GM19438 (cell line): ENCODE measurements around the gene C19orf38.

Experiments used
- ATAC-seq: cut with Tn5 transposase; IDR thresholded peaks from one replicate; pipeline ENCODE4 v1.9.1; 2021; ENCODE audit warnings: low read depth; ENCODE audit not compliant: unreplicated experiment

C19orf38 gene

GRCh38 chr19:10848230-10848856, at the start of gene C19orf38:
Gene C19orf38 (plus strand): TSS chr19:10848415. CDS start chr19:10848509, 94 bp downstream.
- no peak for ATAC-seq

- ATAC-seq: no peak
Measured at GRCh38 chr19:10800488-10800887, 47.7 kb upstream of the C19orf38 start.

- no peak for ATAC-seq
Measured at GRCh38 chr19:10802479-10802878, 45.7 kb upstream of the C19orf38 start.

GRCh38 chr19:10803252-10803651, 45.0 kb upstream of the C19orf38 start:
- no peak for ATAC-seq

GRCh38 chr19:10805065-10805757, 43.0 kb upstream of the C19orf38 start:
- no peak for ATAC-seq

- no peak for ATAC-seq
Measured at GRCh38 chr19:10805758-10806247, 42.4 kb upstream of the C19orf38 start.

- ATAC-seq: no peak
Measured at GRCh38 chr19:10808937-10809649, 39.1 kb upstream of the C19orf38 start.

- no peak for ATAC-seq
Measured at GRCh38 chr19:10809651-10810285, 38.4 kb upstream of the C19orf38 start.

- ATAC-seq: no peak
Measured at GRCh38 chr19:10811391-10812111, 36.7 kb upstream of the C19orf38 start.

GRCh38 chr19:10812196-10812595, 36.0 kb upstream of the C19orf38 start:
- ATAC-seq: no peak

- ATAC-seq: no peak
Measured at GRCh38 chr19:10812902-10813404, 35.3 kb upstream of the C19orf38 start.

GRCh38 chr19:10815007-10815536, 33.1 kb upstream of the C19orf38 start:
- no peak for ATAC-seq

- ATAC-seq: no peak
Measured at GRCh38 chr19:10815969-10816644, 32.1 kb upstream of the C19orf38 start.

GRCh38 chr19:10816691-10817090, 31.5 kb upstream of the C19orf38 start:
- no peak for ATAC-seq

- no peak for ATAC-seq
Measured at GRCh38 chr19:10817291-10818038, 30.8 kb upstream of the C19orf38 start.

GRCh38 chr19:10818301-10819123, 29.7 kb upstream of the C19orf38 start:
- ATAC-seq: no peak

- ATAC-seq: no peak
Measured at GRCh38 chr19:10819124-10820060, 28.8 kb upstream of the C19orf38 start.
